GM23338 (cell line): ENCODE data around the gene FTCDNL1.

ENCODE experiments used
- CREB1 ChIP-seq: fragments of 250-450 bp; sonication (Bioruptor Pico); IDR thresholded peaks from 2 replicates; pipeline ENCODE4 v1.5.0; 2020; ENCODE audit warnings: low read depth, mild to moderate bottlenecking, moderate library complexity
- CTCF ChIP-seq, 2 experiments: fragments of 200-600 bp in 1 of 2; sonication (generic) in 1 of 2; conservative IDR thresholded peaks; 2 replicates each; pipeline versions ENCODE4 v1.5.1 to v1.6.1; 2016 to 2017; ENCODE audit warnings: antibody characterized with exemption in 2 of 2, low read depth in 2 of 2, mild to moderate bottlenecking in 2 of 2, moderate library complexity in 1 of 2
- ETS1 ChIP-seq: IDR thresholded peaks from 2 replicates; pipeline ENCODE4 v1.6.1; 2016; ENCODE audit warnings: antibody characterized with exemption
- EZH2 ChIP-seq: fragments of 200-600 bp; sonication (generic); IDR thresholded peaks from one replicate; pipeline ENCODE4 v1.8.0; 2017; ENCODE audit warnings: antibody characterized with exemption, mild to moderate bottlenecking, low read depth; ENCODE audit not compliant: unreplicated experiment
- EZH2phosphoT487 ChIP-seq: fragments of 200-600 bp; sonication (generic); IDR thresholded peaks from one replicate; pipeline ENCODE4 v1.8.1; 2018; ENCODE audit warnings: antibody characterized with exemption; ENCODE audit not compliant: unreplicated experiment
- JUNB ChIP-seq: IDR thresholded peaks from one replicate; pipeline ENCODE4 v1.6.1; 2016; ENCODE audit warnings: antibody characterized with exemption; ENCODE audit not compliant: unreplicated experiment
- POLR2AphosphoS5 ChIP-seq: IDR thresholded peaks from 2 replicates; pipeline ENCODE4 v1.6.1; 2016; ENCODE audit warnings: antibody characterized with exemption, low read depth
- REST ChIP-seq: IDR thresholded peaks from one replicate; pipeline ENCODE4 v1.6.1; 2018; ENCODE audit warnings: antibody characterized with exemption; ENCODE audit not compliant: unreplicated experiment
- STAT1 ChIP-seq: IDR thresholded peaks from one replicate; pipeline ENCODE4 v1.6.1; 2016; ENCODE audit warnings: antibody characterized with exemption; ENCODE audit not compliant: unreplicated experiment

GRCh38 chr2:199798831-199799580, 52.0 kb downstream of the FTCDNL1 start:
- TF ChIP-seq CTCF (conservative IDR thresholded peaks at IDR 0.05; ENCODE audit: low read depth in 2 of 2): no peak
- no peak for TF ChIP-seq EZH2phosphoT487
- TF ChIP-seq POLR2AphosphoS5: no peak
- no peak for TF ChIP-seq EZH2
- no peak for TF ChIP-seq REST
- no peak for TF ChIP-seq CREB1 (CRISPR knock-in tag)
- TF ChIP-seq JUNB: no peak
- TF ChIP-seq STAT1: no peak
- TF ChIP-seq ETS1: no peak
